ENCODE data around the gene COL6A5. TPM values are rescaled to one million over a fixed set of nuclear protein-coding genes. Genes with fewer than 3 reads are reported as not detected.
A peak's percentile ranks its signal among the peaks of the same experiment; 100 is the strongest.

The COL6A5 gene
- total and polyA plus RNA-seq, 9 of the 15 experiments (the other 6 are each of a cell fraction or from before 2014, with no cell fraction given): 1.5 to 9.7 (median 5.6) TPM

DNA sequence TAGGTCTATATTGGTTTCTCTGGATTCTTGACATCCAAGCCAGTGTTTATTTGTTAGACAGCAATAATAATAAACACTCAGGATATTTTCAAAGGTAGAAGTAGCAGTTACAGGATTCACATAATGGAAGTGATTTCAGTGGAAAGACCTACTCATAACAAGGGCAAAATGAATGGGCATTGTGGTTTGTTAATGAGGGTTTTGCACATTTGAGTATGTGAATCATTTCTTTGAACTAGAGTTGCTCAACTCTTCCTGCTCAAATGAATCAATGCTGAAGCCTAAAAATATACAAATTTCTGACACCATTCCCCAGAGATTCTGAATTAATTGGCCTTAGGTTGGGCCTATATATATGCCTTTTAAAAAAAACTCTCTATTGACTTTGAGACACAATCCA, 4.1 kb upstream of the COL6A5 start:
- FAIRE-seq (no peak), ATAC-seq (no peak), DNase-seq (ENCODE audit: extremely low read depth in 1 of 4, low spot score in 3 of 4) (no peak)
- no peak overlapping the region for H3K27ac ChIP-seq (ENCODE audit: extremely low read depth, low read depth, low read length)
- TF ChIP-seq CEBPG (CRISPR knock-in tag; IDR thresholded peaks at IDR 0.05): no peak
- TF ChIP-seq CEBPG (tag; conservative IDR thresholded peaks at IDR 0.05 in 1 of 2, IDR thresholded peaks at IDR 0.05 in 1 of 2): peak in 1 of 2 experiments; percentile 62; a peak in 2 of 4 replicates
- no peak for TF ChIP-seq ZNF707 (CRISPR knock-in tag; conservative IDR thresholded peaks at IDR 0.05)
- in situ Hi-C loops (cut with MboI) (no loop called here), intact Hi-C loops (cut with micrococcal nuclease) (loop anchor here (5.0 kb wide), 1 partner anchor 36 kb away; no protein-coding TSS in a partner anchor)
- H3K79me2 ChIP-seq (ENCODE audit: control insufficient read depth, insufficient read depth, low read length): peaks cover 10% of the 10 kb centered on the region
- H3K4me3 ChIP-seq: no peak overlapping the region
- BruUV-seq (replicated peaks): no TSS peak
- H3K27me3 ChIP-seq (ENCODE audit: control insufficient read depth in 2 of 2, insufficient read depth in 2 of 2, low read length in 2 of 2): no peaks in the 10 kb centered on the region
- H3K9me1 ChIP-seq (ENCODE audit: control insufficient read depth, insufficient read depth, low read length): no peaks in the 10 kb centered on the region
- ChIA-PET POLR2A (interaction anchor here (0.9 kb wide), 1 partner anchor 13 kb away, joined by 3 read pairs; no protein-coding TSS in a partner anchor), CTCF (ENCODE audit: low intra/inter-chr PET ratio) (no interaction called here)
- H3K9me3 ChIP-seq (replicated peaks; ENCODE audit: control insufficient read depth, insufficient read depth, low read depth, low read length): no peaks in the 10 kb centered on the region
- H2AFZ ChIP-seq (ENCODE audit: low read depth, low read length): peak overlapping the region; percentile 87
- no peaks in the 10 kb centered on the region for H4K20me1 ChIP-seq (replicated peaks; ENCODE audit: control insufficient read depth, insufficient read depth, low read length)
- no peak overlapping the region for H3K9ac ChIP-seq (ENCODE audit: insufficient read depth in 1 of 2, low read depth in 2 of 2, low read length in 2 of 2)
- H3K4me2 ChIP-seq (ENCODE audit: insufficient read depth, low read length): no peak overlapping the region
- no peaks in the 10 kb centered on the region for H3K36me3 ChIP-seq (ENCODE audit: control insufficient read depth, insufficient read depth, low read length)
- peaks cover 4 to 40% of the 10 kb centered on the region in 2 experiments; a peak in 4 of 5 replicates for H3K4me1 ChIP-seq (replicated peaks in 1 of 2; ENCODE audit: control insufficient read depth in 2 of 2, insufficient read depth in 2 of 2, low read length in 2 of 2)

GRCh38 chr3:130341882-130342281, 3.6 kb upstream of the COL6A5 start:
- no peak overlapping the region for H3K4me2 ChIP-seq (ENCODE audit: insufficient read depth, low read length)
- DNase-seq (ENCODE audit: extremely low read depth in 1 of 4, low spot score in 3 of 4) (no peak), FAIRE-seq (no peak), ATAC-seq (no peak)
- peak overlapping the region in 1 of 2 experiments; percentile 63; a peak in 1 of 4 replicates for H3K9ac ChIP-seq (ENCODE audit: insufficient read depth in 1 of 2, low read depth in 2 of 2, low read length in 2 of 2)
- peak overlapping the region; percentile 96; the same call in 2 of the 3 replicates for H3K27ac ChIP-seq (ENCODE audit: extremely low read depth, low read depth, low read length)
- ChIA-PET POLR2A (interaction anchor here (0.9 kb wide), 1 partner anchor 12 kb away, joined by 3 read pairs; no protein-coding TSS in a partner anchor), CTCF (ENCODE audit: low intra/inter-chr PET ratio) (interaction anchor here (0.6 kb wide), 1 partner anchor 90 kb away, joined by 3 read pairs; no protein-coding TSS in a partner anchor)
- WGBS (ENCODE audit: insufficient coverage, low coverage, missing lambda C conversion rate): 45% methylated on average over 4 of the region's 4 CpGs
- H2AFZ ChIP-seq (ENCODE audit: low read depth, low read length): peak overlapping the region; percentile 87
- BruUV-seq (replicated peaks): no TSS peak
- H3K4me3 ChIP-seq: no peak overlapping the region
- H3K4me1 ChIP-seq (replicated peaks in 1 of 2; ENCODE audit: control insufficient read depth in 2 of 2, insufficient read depth in 2 of 2, low read length in 2 of 2): peaks cover 4 to 40% of the 10 kb centered on the region in 2 experiments; a peak in 4 of 5 replicates
- H3K9me1 ChIP-seq (ENCODE audit: control insufficient read depth, insufficient read depth, low read length): no peaks in the 10 kb centered on the region
- intact Hi-C loops (cut with micrococcal nuclease): loop anchor here (5.0 kb wide), 1 partner anchor 35 kb away; no protein-coding TSS in a partner anchor
- H3K79me2 ChIP-seq (ENCODE audit: control insufficient read depth, insufficient read depth, low read length): peaks cover 15% of the 10 kb centered on the region
- H3K9me3 ChIP-seq (replicated peaks; ENCODE audit: control insufficient read depth, insufficient read depth, low read depth, low read length): no peaks in the 10 kb centered on the region
- H3K27me3 ChIP-seq (ENCODE audit: control insufficient read depth in 2 of 2, insufficient read depth in 2 of 2, low read length in 2 of 2): no peaks in the 10 kb centered on the region
- in situ Hi-C loops (cut with MboI): no loop called here
- H4K20me1 ChIP-seq (replicated peaks; ENCODE audit: control insufficient read depth, insufficient read depth, low read length): no peaks in the 10 kb centered on the region
- H3K36me3 ChIP-seq (ENCODE audit: control insufficient read depth, insufficient read depth, low read length): no peaks in the 10 kb centered on the region
- TF ChIP-seq SMAD3 (CRISPR knock-in tag; conservative IDR thresholded peaks at IDR 0.05) (no peak), ZNF76 (CRISPR knock-in tag; IDR thresholded peaks at IDR 0.05; ENCODE audit: borderline replicate concordance) (no peak), ZFP36 (IDR thresholded peaks at IDR 0.05; ENCODE audit: low read depth, low read length, partially characterized antibody) (no peak), ZNF133 (CRISPR knock-in tag; IDR thresholded peaks at IDR 0.05) (no peak), ZNF224 (CRISPR knock-in tag; IDR thresholded peaks at IDR 0.05) (no peak), TAF7 (tag; IDR thresholded peaks at IDR 0.05) (no peak), MEF2A (IDR thresholded peaks at IDR 0.05; ENCODE audit: control insufficient read depth, low read depth, low read length) (no peak)
- TF ChIP-seq, protein P1, sequence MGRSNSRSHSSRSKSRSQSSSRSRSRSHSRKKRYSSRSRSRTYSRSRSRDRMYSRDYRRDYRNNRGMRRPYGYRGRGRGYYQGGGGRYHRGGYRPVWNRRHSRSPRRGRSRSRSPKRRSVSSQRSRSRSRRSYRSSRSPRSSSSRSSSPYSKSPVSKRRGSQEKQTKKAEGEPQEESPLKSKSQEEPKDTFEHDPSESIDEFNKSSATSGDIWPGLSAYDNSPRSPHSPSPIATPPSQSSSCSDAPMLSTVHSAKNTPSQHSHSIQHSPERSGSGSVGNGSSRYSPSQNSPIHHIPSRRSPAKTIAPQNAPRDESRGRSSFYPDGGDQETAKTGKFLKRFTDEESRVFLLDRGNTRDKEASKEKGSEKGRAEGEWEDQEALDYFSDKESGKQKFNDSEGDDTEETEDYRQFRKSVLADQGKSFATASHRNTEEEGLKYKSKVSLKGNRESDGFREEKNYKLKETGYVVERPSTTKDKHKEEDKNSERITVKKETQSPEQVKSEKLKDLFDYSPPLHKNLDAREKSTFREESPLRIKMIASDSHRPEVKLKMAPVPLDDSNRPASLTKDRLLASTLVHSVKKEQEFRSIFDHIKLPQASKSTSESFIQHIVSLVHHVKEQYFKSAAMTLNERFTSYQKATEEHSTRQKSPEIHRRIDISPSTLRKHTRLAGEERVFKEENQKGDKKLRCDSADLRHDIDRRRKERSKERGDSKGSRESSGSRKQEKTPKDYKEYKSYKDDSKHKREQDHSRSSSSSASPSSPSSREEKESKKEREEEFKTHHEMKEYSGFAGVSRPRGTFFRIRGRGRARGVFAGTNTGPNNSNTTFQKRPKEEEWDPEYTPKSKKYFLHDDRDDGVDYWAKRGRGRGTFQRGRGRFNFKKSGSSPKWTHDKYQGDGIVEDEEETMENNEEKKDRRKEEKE (IDR thresholded peaks at IDR 0.05; ENCODE audit: borderline replicate concordance in 1 of 2, control insufficient read depth in 1 of 2, low read depth in 2 of 2, low read length in 1 of 2): no peak

All from K562 (cell line).